HG02623 (cell line): ENCODE measurements around the gene PRKCB.

Source experiments
- ATAC-seq: cut with Tn5 transposase; IDR thresholded peaks from one replicate; pipeline ENCODE4 v1.9.1; 2021; ENCODE audit warnings: moderate library complexity; ENCODE audit not compliant: unreplicated experiment

PRKCB gene

GRCh38 chr16:23934610-23935236 lies 98.9 kb downstream of the PRKCB start:
- no peak for ATAC-seq

DNA sequence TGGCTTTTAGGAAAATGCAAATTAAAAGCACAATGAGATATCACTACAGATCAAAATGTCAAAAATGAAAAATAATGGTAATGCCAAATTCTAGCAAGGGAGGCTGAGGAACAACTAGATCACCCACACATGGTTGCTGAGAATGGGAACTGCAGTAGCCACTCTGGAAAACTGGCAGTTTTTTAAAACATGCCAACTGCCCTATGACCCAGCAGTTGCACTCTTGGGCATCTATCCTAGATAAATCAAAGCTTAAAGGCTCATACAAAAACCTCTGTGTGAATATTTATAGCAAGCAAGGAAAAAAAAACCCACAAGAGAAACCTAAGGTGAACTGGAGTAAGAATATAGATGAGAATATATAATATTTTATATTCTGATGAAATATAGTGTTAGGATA lies 104.3 kb downstream of the PRKCB start:
- ATAC-seq = no peak

GRCh38 chr16:23941025-23941424 lies 105.2 kb downstream of the PRKCB start:
- ATAC-seq = no peak

GRCh38 chr16:23941963-23942564 lies 106.3 kb downstream of the PRKCB start:
- ATAC-seq = no peak

- ATAC-seq = no peak
These were observed 107.8 kb downstream of the PRKCB start for GRCh38 chr16:23943604-23944003.

GRCh38 chr16:23944381-23944780 lies 108.6 kb downstream of the PRKCB start:
- no peak for ATAC-seq

DNA sequence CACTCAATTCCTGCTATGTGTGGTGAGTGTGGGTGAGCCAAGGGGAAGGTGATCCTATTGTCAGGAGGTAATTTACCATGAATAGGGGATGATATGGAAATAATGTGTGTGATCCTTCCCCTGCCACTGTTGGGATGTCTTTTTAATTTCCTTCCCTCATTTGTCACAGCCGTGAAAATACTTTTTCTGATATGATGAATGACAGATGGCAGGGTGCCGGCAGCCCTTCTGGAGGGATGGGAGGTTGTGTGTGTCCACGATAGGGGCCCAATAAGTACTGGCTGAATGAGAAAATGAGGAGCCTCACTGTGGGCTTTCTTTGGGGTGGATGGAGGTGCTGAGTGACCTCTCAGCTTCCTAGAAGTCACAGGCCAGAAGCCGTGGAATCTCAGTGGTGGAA lies 109.5 kb downstream of the PRKCB start:
- no peak for ATAC-seq

GRCh38 chr16:23947838-23948237 lies 112.1 kb downstream of the PRKCB start:
- ATAC-seq = no peak

GRCh38 chr16:23948949-23949411 lies 113.2 kb downstream of the PRKCB start:
- ATAC-seq = no peak

DNA sequence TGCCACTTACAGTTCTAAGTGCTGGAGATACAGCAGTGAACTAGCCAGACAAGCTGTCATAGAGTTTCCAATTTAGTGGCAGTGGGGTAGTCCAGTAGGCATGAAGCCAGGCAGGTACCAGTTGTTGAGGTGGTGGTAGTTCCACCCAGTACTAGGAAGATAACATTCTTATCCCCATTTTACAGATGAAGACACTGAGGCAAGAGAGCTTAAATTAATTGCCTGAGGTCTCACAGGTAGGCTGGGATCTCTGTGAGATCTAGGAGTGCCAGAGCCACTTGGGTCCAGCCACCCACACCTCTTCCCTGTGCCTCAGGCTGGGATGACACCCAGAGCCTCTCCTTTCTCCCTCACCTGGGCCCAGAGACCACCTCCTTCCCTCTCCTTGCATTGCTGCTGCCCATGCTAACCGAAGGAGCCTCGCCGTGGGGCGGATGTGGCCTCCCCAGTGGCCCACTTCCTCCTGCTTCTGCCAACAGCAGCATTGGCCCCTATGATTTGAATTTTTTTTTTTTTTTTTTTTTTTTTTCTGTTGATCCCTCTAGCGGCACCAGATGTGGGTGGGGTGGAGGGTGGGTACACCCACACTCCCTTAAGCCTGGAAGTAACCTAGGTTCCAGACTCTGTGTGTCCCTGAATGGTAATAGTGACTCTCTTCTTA lies 114.0 kb downstream of the PRKCB start:
- ATAC-seq = no peak

- no peak for ATAC-seq
These were observed 114.6 kb downstream of the PRKCB start for GRCh38 chr16:23950291-23950894.

GRCh38 chr16:23950898-23951297 lies 115.1 kb downstream of the PRKCB start:
- no peak for ATAC-seq

- ATAC-seq = no peak
These were observed 116.6 kb downstream of the PRKCB start for GRCh38 chr16:23952128-23952970.

- no peak for ATAC-seq
These were observed 117.2 kb downstream of the PRKCB start for GRCh38 chr16:23952971-23953300.

DNA sequence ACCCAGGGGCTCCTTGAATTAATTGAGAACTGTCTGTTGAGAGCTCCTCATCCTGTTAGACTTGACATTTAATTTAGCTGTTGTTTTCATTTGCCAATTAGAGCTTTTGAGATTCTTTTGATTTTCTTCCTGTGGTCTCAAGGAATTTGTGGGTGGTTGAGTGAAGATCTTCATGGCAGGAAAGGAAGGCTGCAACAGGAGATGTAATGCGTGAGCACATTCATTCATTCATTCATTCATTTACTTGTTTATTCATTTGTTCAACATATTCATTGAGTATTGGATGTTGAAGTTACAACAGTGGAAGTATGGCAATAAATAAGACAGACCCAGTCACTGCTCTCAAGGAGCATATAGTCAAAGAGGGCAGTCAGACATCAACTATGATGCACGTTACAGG lies 117.7 kb downstream of the PRKCB start:
- no peak for ATAC-seq

DNA sequence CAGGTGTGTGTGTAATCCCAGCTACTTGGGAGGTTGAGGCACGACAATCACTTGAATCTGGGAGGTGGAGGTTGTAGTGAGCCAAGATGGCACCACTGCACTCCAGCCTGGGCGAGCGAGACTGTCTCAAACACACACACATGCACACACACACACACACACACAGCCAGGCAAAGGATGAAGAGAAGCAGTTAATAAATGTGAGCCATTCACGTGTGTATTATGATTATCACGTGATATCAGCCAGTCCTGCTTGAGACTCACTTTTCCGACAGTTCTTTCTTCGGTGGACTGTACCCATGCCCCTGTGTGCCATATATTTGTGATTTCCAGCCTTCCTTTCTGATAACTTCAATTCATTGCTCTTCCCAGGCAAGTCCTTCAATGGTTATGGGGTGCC lies 119.3 kb downstream of the PRKCB start:
- ATAC-seq = no peak

- ATAC-seq = no peak
These were observed 121.5 kb downstream of the PRKCB start for GRCh38 chr16:23957287-23957686.

- ATAC-seq = no peak
These were observed 123.4 kb downstream of the PRKCB start for GRCh38 chr16:23959072-23959751.

- ATAC-seq = no peak
These were observed 123.9 kb downstream of the PRKCB start for GRCh38 chr16:23959752-23960072.

GRCh38 chr16:23960081-23960885 lies 124.5 kb downstream of the PRKCB start:
- no peak for ATAC-seq
